Measurements from ENCODE around the gene PER1.

Gene PER1

DNA sequence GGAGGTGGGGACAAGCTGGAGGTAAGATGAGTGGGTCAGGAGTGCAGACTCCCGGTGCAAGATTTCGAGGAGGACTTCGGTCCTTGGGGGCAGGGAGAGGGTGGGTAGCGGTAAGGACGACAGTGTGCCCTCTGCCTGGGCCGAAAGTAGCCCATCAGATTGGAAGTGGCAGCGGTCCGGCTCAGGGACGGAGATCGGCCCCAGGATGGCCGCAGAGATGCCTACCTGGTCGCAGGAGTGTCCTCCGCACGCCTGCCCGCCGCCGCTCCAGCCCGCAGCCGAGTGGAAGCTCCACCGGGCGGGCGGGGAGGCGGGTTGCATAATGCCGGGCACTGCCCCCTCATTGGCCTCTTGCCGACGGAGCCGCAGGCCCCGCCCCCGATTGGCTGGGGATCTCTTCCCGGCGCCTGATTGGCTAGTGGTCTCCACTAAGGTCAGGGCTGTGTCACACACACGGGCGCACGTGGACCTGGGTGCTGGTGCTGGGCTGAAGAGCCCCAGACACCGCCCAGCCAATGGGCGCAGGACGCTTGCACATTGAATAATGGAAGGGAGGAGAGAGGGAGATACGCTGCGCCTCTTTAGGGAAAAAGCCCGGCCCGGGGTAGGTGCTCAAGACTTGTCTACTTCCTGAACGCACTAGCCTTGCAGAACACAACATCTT is at the start of gene PER1:
Gene PER1, minus strand, starts transcription at position 293 of the 664 bp plus-strand sequence. CDS start 1,698 bp downstream, outside the sequence.
- peak; percentile 98 for DNase-seq (ENCODE audit: insufficient read length, low spot score)
- FAIRE-seq, result no peak
- TF ChIP-seq CTCF (IDR thresholded peaks at IDR 0.05; ENCODE audit: insufficient read depth, missing control alignments), result no peak

- TF ChIP-seq CTCF (IDR thresholded peaks at IDR 0.05; ENCODE audit: insufficient read depth, missing control alignments), result no peak
- peak; percentile 95 for FAIRE-seq
- DNase-seq (ENCODE audit: insufficient read length, low spot score), result peak; percentile 73
These were observed 40.0 kb upstream of the PER1 start for GRCh38 chr17:8192070-8192815.

- DNase-seq (ENCODE audit: insufficient read length, low spot score), result no peak
- no peak for FAIRE-seq
- no peak for TF ChIP-seq CTCF (IDR thresholded peaks at IDR 0.05; ENCODE audit: insufficient read depth, missing control alignments)
These were observed 38.3 kb upstream of the PER1 start for GRCh38 chr17:8190506-8190905.

GRCh38 chr17:8189711-8190477 is 37.7 kb upstream of the PER1 start, which contains the start of gene BORCS6:
TSS of gene BORCS6 (minus strand) at chr17:8190180. CDS start at chr17:8190140, 40 bp downstream.
- no peak for TF ChIP-seq CTCF (IDR thresholded peaks at IDR 0.05; ENCODE audit: insufficient read depth, missing control alignments)
- DNase-seq (ENCODE audit: insufficient read length, low spot score) (peak; percentile 84), FAIRE-seq (no peak)

- DNase-seq (ENCODE audit: insufficient read length, low spot score), result no peak
- FAIRE-seq, result no peak
- no peak for TF ChIP-seq CTCF (IDR thresholded peaks at IDR 0.05; ENCODE audit: insufficient read depth, missing control alignments)
These were observed 37.0 kb upstream of the PER1 start for GRCh38 chr17:8189041-8189710.

- FAIRE-seq (no peak), DNase-seq (ENCODE audit: insufficient read length, low spot score) (no peak)
- no peak for TF ChIP-seq CTCF (IDR thresholded peaks at IDR 0.05; ENCODE audit: insufficient read depth, missing control alignments)
These were observed 36.1 kb upstream of the PER1 start for GRCh38 chr17:8188263-8188839.
